GM10266 (cell line): ENCODE data around the gene ZNF138.

Source experiments
- DNase-seq: peaks from one replicate; pipeline ENCODE4 v3.0.0; 2012; ENCODE audit errors: extremely low spot score
- CTCF ChIP-seq: IDR thresholded peaks from 2 replicates; pipeline ENCODE4 v1.5.1; 2012; ENCODE audit warnings: mild to moderate bottlenecking, low read depth; ENCODE audit not compliant: control insufficient read depth, insufficient read depth; ENCODE audit errors: missing control alignments

The ZNF138 gene

DNA sequence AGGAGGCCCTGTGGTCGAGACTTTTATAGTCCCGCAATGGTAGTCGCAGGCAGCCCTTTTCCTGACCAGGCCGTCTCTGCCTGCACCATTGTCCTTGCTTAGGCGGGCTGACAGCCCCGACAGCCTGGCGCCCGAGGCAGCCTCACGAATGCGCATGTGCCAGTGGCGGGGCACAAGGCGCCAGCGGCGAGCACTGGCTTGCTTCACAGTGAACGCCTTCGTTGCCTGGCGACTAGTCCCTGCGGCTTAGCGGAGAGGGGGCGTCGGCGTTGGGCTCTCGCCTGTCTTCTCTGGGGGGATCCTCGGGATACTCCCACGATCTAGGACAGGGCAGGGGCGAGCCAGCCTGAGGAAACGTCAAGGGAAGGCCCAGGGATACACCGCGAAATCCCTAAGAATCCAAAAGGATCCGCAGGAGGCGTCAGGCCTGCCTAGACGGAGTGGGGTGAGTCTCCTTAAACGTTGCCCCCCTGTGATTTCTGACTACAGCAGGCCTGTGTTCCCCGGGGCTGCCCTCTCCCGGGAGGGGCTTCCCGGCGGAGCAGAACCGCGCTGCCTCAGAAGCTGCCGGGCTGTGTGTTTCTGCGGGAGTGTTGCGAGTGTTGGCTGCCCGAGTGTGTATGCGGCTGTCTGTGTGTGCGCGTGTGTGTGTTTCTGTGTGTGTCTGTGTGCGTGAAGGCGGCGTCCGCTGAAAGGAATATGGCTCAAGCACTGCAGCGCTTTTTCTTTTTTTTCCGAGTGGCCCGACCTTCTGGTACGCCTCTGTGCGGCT, 88.3 kb downstream of the ZNF138 start:
- DNase-seq, result peak; percentile 34
- no peak for TF ChIP-seq CTCF
